Inferior parietal cortex (tissue), 1 donor: ENCODE measurements around the gene CTNND2.

ENCODE experiments used
- DNase-seq: peaks from one replicate; pipeline ENCODE4 v3.0.0-alpha.2; 2016; ENCODE audit errors: extremely low spot score

CTNND2 gene

GRCh38 chr5:11522796-11523195 is 381.4 kb downstream of the CTNND2 start:
- DNase-seq = no peak

DNA sequence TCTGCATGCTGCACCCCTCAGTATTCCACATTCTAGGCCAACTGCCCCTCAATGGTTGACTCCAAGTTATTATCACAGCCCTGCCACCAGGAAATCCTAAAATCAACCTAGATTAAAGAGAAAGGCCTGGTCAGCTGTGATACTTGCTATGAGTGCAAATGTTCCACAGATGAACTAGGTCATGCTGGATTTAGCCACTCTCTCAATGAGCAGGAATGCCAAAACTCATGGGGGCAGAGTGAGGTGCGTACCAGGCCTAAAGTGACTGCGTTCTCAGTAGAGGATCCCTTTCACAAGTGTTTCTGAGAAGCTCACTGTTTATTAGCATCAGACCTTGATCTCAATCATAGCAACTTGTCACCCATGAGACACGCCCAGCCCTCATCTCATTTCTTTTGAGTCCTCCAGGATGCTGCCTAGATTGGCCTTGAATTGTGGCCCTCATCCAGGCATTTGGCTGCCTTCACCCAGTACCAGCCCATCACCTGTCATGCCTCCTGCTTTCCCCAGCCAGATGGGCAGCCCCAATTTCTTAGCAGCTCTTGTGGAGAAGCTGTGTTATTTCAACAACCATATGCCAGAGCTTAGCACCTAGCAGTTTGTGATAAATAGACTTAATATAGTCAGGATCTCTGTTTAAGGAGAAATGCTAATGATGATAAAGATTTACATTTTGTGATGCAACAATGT is 383.9 kb downstream of the CTNND2 start:
- no peak for DNase-seq

DNA sequence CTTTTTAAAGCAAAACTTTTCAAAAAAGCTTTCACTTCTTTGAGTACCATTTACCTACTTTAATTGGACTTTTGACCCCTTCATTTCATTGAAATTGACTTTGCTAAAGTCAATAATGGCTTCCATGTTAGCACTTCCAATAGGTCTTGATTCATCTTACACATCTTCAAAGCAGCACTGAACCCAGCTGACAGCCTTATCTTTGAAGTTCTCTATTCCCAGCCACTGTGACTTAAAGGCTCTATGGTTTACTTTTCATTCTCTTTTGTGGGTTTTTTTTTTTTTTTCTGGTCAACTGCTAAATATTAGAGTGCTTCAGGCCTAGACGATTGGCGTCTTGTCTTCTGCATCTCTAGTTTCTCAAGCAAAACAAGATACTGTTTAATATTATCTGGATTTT is 385.0 kb downstream of the CTNND2 start:
- DNase-seq = no peak

DNA sequence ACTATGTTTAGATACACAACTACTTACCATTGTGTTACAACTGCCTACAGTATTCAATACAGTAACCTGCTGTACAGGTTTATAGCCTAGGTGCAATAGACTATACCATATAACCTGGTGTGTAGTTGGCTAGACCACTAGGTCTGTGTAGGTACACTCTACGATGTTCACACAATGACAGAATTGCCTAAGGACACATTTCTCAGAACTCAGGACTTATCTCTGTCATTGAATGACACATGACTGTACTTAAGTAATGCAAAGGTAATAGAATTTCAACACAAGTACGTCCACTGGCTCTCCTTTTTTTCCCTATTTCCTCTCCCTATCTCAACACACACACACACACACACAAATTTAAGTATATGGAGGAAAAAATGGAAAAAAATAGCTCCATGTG is 385.6 kb downstream of the CTNND2 start:
- DNase-seq = no peak

- no peak for DNase-seq
Observed at GRCh38 chr5:11514705-11515432, 389.4 kb downstream of the CTNND2 start.

GRCh38 chr5:11511878-11512277 is 392.4 kb downstream of the CTNND2 start:
- DNase-seq = no peak

GRCh38 chr5:11510889-11511288 is 393.4 kb downstream of the CTNND2 start:
- DNase-seq = no peak

GRCh38 chr5:11509793-11510192 is 394.5 kb downstream of the CTNND2 start:
- no peak for DNase-seq

- DNase-seq = no peak
Observed at GRCh38 chr5:11507156-11507910, 396.9 kb downstream of the CTNND2 start.

- DNase-seq = no peak
Observed at GRCh38 chr5:11504886-11505193, 399.4 kb downstream of the CTNND2 start.

- no peak for DNase-seq
Observed at GRCh38 chr5:11504065-11504885, 400.0 kb downstream of the CTNND2 start.

DNA sequence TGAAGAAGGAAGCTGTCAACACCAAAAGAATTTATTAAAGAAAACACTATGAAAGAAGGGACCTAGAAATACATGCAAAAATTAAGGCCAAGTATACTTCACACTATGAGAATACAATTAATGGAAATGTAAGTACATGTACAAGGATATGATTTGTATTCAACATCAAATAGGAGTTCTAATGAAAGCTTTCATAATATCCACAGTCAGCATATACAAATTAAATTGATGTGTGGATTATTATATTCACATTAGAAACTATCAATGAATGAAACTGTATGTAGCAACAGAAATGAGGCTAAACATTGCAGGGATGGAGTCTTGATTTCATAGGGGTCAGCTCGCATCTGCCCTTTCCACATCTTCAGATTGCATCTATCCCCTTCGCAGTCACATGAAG is 401.5 kb downstream of the CTNND2 start:
- DNase-seq = no peak

DNA sequence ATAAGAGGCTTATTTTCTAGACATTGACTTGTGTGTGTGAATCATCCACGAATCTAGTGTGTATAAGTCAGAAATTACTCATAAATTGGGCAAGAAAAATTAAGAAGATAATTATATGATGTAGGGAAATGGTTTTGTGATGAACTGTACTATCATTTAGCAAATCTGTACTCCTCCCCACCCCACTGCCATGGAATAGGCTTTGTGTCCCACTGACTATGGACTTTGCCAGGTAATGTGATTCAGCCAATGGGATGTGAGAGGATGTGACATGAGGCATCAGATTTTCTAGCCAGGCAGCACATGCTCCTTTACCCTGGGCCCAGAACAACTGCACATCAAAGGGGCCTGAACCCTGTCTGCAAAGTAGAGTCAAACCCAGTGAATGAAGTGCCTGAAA is 406.6 kb downstream of the CTNND2 start:
- no peak for DNase-seq

DNA sequence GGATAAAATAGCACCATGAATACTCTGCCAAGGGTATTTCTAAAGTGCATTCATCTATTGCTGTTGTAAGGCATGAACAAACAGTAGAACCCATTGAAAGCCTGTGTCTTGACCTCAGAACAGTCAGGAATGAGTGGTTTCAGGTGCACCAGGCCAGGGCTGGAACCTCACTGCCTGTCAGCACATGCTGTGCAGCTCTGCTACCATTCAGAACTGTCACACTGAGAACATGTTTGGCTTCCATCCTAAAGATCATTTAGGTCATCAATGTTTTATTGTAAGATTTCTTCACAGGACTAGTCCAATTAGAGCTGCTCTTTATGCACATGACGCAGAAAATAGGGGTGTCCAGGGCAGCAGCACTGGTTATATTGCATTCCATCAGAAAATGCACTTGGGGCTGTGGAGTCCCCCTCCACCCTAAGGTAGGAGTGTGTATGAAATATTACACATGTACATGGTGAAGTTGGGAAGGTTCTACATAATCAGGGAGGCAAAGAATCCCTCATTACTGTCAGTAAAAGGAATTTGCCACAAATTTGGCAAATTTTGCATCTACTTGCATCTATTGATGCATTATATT is 408.0 kb downstream of the CTNND2 start:
- DNase-seq = no peak

DNA sequence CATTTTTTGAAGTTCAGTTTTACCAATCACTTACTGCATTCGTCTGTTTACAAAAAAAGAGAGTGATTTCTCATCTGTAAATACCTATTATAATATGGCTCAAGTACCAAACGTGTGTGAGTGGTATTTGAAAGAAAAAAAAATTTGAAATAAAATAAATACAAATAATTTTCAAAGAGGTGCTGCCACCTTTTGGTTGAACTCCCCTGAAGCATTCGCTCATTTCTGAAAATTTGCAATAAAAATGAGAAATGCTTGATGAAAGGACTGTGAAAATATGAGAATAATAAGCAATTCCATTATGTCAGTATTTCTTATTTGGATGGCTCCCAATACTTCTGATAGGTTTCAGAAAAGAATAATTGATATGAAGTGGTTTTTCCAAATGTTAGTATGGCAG is 409.9 kb downstream of the CTNND2 start:
- DNase-seq = no peak

- no peak for DNase-seq
Observed at GRCh38 chr5:11491404-11492075, 412.7 kb downstream of the CTNND2 start.

GRCh38 chr5:11483630-11484029 is 420.6 kb downstream of the CTNND2 start:
- no peak for DNase-seq

DNA sequence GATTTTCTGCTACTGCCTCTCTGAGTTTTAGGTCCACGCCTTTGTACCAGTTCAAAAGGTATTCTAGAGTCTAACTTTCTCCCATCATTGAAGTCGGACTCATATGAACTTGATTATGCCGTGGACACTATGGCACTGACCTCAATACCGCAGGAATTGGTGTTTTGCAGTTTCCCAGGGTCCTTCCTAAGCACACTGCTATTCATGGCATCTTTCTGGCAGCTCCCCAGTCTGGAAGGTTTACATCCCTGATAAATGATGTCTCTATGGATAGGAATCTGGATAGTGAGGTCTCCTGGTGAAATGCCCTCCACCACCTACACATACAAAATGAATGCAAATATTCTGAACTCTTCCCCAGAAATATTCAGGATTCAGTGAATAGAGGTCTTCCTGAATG is 422.2 kb downstream of the CTNND2 start:
- no peak for DNase-seq

- no peak for DNase-seq
Observed at GRCh38 chr5:11477786-11478185, 426.5 kb downstream of the CTNND2 start.

- DNase-seq = no peak
Observed at GRCh38 chr5:11476866-11477265, 427.4 kb downstream of the CTNND2 start.
